HFF-Myc (cell line): ENCODE data around the gene AKT3.

Experiments
- DNase-seq: peaks from one replicate; pipeline ENCODE4 v3.0.0-alpha.2; 2011; ENCODE audit warnings: low read depth; ENCODE audit errors: extremely low read depth
- H3K4me3 ChIP-seq: replicated peaks from 2 replicates; pipeline ENCODE4 v1.5.1; 2011; ENCODE audit warnings: low read depth, mild to moderate bottlenecking, control low read depth, low read length
- TF ChIP-seq, protein P1 (sequence below): IDR thresholded peaks from 2 replicates; pipeline ENCODE4 v1.5.1; 2012; ENCODE audit warnings: mild to moderate bottlenecking, low read depth, low read length, control low read depth; ENCODE audit errors: missing control alignments

Gene AKT3

GRCh38 chr1:243548516-243548915 lies 301.5 kb downstream of the AKT3 start:
- TF ChIP-seq, protein P1, sequence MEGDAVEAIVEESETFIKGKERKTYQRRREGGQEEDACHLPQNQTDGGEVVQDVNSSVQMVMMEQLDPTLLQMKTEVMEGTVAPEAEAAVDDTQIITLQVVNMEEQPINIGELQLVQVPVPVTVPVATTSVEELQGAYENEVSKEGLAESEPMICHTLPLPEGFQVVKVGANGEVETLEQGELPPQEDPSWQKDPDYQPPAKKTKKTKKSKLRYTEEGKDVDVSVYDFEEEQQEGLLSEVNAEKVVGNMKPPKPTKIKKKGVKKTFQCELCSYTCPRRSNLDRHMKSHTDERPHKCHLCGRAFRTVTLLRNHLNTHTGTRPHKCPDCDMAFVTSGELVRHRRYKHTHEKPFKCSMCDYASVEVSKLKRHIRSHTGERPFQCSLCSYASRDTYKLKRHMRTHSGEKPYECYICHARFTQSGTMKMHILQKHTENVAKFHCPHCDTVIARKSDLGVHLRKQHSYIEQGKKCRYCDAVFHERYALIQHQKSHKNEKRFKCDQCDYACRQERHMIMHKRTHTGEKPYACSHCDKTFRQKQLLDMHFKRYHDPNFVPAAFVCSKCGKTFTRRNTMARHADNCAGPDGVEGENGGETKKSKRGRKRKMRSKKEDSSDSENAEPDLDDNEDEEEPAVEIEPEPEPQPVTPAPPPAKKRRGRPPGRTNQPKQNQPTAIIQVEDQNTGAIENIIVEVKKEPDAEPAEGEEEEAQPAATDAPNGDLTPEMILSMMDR = no peak
- no peak overlapping the region for H3K4me3 ChIP-seq
- DNase-seq = no peak

- TF ChIP-seq, protein P1 = no peak
- DNase-seq = no peak
- no peak overlapping the region for H3K4me3 ChIP-seq
Measured at GRCh38 chr1:243547891-243548290, 302.2 kb downstream of the AKT3 start.

- no peak for DNase-seq
- TF ChIP-seq, protein P1 = no peak
- no peak overlapping the region for H3K4me3 ChIP-seq
Measured at GRCh38 chr1:243546457-243546856, 303.6 kb downstream of the AKT3 start.

- no peak for DNase-seq
- no peak overlapping the region for H3K4me3 ChIP-seq
- TF ChIP-seq, protein P1 = no peak
Measured at GRCh38 chr1:243543501-243543900, 306.5 kb downstream of the AKT3 start.

- no peak overlapping the region for H3K4me3 ChIP-seq
- DNase-seq = no peak
- TF ChIP-seq, protein P1 = no peak
Measured at GRCh38 chr1:243542739-243543415, 307.2 kb downstream of the AKT3 start.

DNA sequence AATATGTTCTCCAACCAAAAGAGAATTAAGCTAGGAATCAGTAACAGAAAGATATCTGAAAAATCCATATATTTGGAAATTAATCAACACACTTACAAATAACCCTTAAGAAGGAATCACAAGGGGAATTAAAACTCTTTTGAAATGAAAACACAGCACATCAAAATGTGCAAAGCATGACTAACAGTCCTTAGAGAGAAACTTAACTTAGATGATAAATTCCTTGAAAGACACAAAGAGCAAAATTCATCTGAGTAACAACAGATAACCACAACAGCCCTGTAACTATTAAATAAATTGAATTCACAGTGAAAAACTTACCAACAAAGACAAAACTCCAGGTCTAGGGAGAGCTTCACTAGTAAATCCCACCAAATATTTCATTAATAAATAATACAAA lies 310.4 kb downstream of the AKT3 start:
- H3K4me3 ChIP-seq = no peak overlapping the region
- DNase-seq = no peak
- TF ChIP-seq, protein P1 = no peak

GRCh38 chr1:243535014-243535413 lies 315.0 kb downstream of the AKT3 start:
- TF ChIP-seq, protein P1 = no peak
- DNase-seq = no peak
- H3K4me3 ChIP-seq = no peak overlapping the region
